Tibial artery (tissue), 4 donors: ENCODE measurements around the gene NDUFS3.

Source experiments
- DNase-seq, 2 donors: peaks; one replicate each; pipeline ENCODE4 v3.0.0-alpha.2; 2019
- H3K27ac ChIP-seq, 2 donors: fragments of 200-600 bp; sonication (generic) in 1 of 2; 1 replicate in 1 of 2; 2 replicates in 1 of 2; pipeline ENCODE4 v1.5.1; 2018 to 2019; ENCODE audit warnings: mild to moderate bottlenecking in 1 of 2
- H3K27me3 ChIP-seq, 2 donors: fragments of 200-600 bp; sonication (generic) in 1 of 2; one replicate each; pipeline versions ENCODE4 v1.5.1 to v1.6.0; 2016 to 2019
- H3K36me3 ChIP-seq, 3 donors: fragments of 200-600 bp; sonication (generic) in 2 of 3; one replicate each; pipeline ENCODE4 v1.5.1; 2016 to 2019; ENCODE audit warnings: mild to moderate bottlenecking in 2 of 3
- H3K4me1 ChIP-seq, 4 donors: fragments of 200-600 bp; sonication (generic) in 2 of 4; 1 replicate in 3 of 4; 2 replicates in 1 of 4; pipeline ENCODE4 v1.5.1; 2016 to 2019
- H3K4me3 ChIP-seq, 2 donors: fragments of 200-600 bp; sonication (generic) in 1 of 2; 1 replicate in 1 of 2; 2 replicates in 1 of 2; pipeline ENCODE4 v1.5.1; 2018 to 2019; ENCODE audit warnings: mild to moderate bottlenecking in 2 of 2
- H3K9me3 ChIP-seq, 3 donors: fragments of 200-600 bp; sonication (generic) in 1 of 3; one replicate each; pipeline ENCODE4 v1.5.1; 2016 to 2019
- intact Hi-C: fragments of 100-400 bp; cut with DNase I; formaldehyde crosslinking; loops from one replicate; pipeline ENCODE4 v1.15.0; 2023; ENCODE audit warnings: low total_unique reads
- TF ChIP-seq, protein P1 (sequence below), 2 experiments: fragments of 200-600 bp in 1 of 2; fragments of 450-650 bp in 1 of 2; IDR thresholded peaks; one replicate each; pipeline ENCODE4 v1.5.1; 2017 to 2019; ENCODE audit warnings: antibody characterized with exemption in 2 of 2, mild to moderate bottlenecking in 1 of 2, moderate library complexity in 1 of 2

NDUFS3 gene

DNA sequence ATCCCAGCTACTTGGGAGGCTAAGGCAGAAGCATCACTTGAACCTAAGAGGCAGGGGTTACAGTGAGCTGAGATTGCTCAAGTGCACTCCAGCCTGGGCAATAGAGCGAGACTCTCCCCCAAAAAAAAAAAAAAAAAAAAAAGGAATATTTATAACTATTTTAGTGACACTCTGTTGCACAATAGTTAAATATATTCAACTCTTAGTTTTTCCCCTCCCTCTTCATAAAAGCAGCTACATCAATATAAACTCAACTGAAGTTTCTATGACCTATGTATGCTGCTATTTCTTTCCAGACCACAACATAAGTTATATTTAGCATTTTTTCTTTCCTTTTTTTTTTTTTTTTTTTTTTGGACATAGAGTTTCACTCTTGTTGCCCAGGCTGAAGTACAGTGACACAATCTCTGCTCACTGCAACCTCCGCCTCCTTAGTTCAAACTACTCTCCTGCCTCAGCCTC, 45.2 kb upstream of the NDUFS3 start:
- no peak for DNase-seq
- no peak overlapping the region for H3K4me3 ChIP-seq
- H3K27ac ChIP-seq: peak overlapping the region; percentile 42 to 49
- H3K9me3 ChIP-seq: no peaks in the 10 kb centered on the region
- peaks cover 11 to 89% (median 40%) of the 10 kb centered on the region in 4 donors for H3K4me1 ChIP-seq
- H3K36me3 ChIP-seq: peaks cover 0 to 4% (median 0%) of the 10 kb centered on the region in 3 donors
- TF ChIP-seq, protein P1, sequence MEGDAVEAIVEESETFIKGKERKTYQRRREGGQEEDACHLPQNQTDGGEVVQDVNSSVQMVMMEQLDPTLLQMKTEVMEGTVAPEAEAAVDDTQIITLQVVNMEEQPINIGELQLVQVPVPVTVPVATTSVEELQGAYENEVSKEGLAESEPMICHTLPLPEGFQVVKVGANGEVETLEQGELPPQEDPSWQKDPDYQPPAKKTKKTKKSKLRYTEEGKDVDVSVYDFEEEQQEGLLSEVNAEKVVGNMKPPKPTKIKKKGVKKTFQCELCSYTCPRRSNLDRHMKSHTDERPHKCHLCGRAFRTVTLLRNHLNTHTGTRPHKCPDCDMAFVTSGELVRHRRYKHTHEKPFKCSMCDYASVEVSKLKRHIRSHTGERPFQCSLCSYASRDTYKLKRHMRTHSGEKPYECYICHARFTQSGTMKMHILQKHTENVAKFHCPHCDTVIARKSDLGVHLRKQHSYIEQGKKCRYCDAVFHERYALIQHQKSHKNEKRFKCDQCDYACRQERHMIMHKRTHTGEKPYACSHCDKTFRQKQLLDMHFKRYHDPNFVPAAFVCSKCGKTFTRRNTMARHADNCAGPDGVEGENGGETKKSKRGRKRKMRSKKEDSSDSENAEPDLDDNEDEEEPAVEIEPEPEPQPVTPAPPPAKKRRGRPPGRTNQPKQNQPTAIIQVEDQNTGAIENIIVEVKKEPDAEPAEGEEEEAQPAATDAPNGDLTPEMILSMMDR (IDR thresholded peaks at IDR 0.05): no peak
- no peaks in the 10 kb centered on the region for H3K27me3 ChIP-seq
- intact Hi-C loops: no loop called here

DNA sequence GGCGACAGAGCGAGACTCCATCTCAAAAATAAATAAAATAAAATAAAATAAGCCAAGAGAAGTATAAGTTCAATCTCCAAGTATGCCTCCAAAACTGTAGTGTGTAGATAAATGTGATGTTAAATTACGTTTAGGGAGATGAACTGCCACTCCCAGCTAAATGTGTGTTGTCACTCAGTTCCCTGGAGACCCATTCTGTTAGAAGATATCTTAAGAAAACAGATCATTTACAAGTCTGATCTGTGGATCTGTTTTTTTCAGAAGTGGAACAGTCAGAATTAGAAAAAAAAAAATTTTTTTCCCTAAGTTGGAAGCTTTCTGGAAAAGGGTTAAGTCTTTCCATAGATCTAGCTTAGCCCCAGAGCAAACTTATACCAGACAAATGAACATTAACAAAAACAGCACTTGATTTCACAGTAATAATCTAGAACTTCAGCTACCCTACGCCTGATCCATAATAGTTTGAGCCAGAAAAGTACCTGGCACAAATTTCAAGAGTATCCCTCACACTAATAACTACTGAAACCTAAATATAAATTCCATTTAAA, 44.1 kb upstream of the NDUFS3 start:
- intact Hi-C loops: no loop called here
- TF ChIP-seq, protein P1 (IDR thresholded peaks at IDR 0.05): no peak
- no peak for DNase-seq
- Histone ChIP-seq H3K27me3 (no peaks in the 10 kb centered on the region), H3K27ac (peak overlapping the region; percentile 42 to 49), H3K36me3 (peaks cover 0 to 4% (median 0%) of the 10 kb centered on the region in 3 donors), H3K4me1 (peaks cover 11 to 99% (median 44%) of the 10 kb centered on the region in 4 donors), H3K4me3 (no peak overlapping the region), H3K9me3 (no peaks in the 10 kb centered on the region)

DNA sequence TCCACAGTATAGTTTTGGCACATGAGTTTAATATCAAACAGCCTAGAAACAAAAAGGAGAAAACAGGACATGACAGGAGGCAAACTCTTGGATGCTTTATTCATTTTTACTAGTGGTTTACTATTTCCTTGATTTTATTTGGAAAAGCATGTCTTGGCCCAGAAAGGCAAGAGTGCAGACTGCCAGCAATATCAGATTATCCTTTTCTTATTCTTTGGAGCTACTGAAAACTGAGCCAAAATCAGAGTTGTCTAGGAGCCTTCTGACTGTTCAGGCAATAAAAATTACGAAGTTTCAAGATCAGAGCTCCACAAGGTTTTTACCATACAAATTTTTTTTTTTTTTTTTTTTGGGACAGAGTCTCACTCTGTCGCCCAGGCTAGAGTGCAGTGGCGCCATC, 42.0 kb upstream of the NDUFS3 start:
- H3K4me1 ChIP-seq: peaks cover 4 to 97% (median 52%) of the 10 kb centered on the region in 4 donors
- H3K9me3 ChIP-seq: no peaks in the 10 kb centered on the region
- no peak overlapping the region for H3K4me3 ChIP-seq
- intact Hi-C loops: no loop called here
- H3K27me3 ChIP-seq: no peaks in the 10 kb centered on the region
- DNase-seq: no peak
- H3K36me3 ChIP-seq: peaks cover 0 to 4% (median 0%) of the 10 kb centered on the region in 3 donors
- H3K27ac ChIP-seq: peak overlapping the region in 1 of 2 donors; percentile 11
- TF ChIP-seq, protein P1 (IDR thresholded peaks at IDR 0.05): no peak

DNA sequence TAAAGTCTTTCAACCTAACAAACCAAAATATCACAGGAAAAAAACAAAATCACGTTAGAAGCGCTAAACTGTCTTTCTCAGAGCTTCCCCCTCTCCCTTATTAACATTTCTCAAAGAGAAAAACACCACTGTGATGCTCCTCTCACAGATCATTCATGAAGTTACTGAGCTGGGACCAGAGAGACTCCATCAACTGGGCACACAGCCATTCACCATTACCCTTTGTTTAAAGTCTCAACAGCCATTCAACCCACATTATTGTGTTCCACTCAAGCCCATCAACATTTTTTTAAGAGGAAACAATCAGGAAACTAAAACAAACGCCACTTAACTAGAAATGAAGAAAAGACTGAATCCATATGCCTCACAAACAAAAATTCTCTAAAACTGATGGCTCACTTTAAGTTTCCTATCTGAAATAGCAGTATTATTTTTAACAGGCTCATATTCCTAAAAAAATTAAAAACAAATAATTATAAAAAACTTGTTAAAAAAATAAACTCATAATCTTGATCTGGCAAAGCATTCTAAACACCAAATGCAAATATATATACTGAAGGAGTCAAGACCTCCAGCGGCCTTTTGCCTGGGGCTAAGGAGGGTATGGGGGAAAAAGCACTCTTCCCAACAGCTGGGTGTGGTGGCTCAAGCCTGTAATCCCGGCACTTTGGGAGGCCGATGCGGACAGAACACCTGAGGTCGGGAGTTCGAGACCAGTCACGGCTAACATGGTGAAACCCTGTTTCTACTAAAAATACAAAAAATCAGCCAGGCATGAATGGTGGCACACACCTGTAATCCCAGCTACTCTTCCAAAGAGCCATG, 39.9 kb upstream of the NDUFS3 start:
- Histone ChIP-seq H3K36me3 (peaks cover 0 to 4% (median 0%) of the 10 kb centered on the region in 3 donors), H3K9me3 (no peaks in the 10 kb centered on the region), H3K27ac (no peak overlapping the region), H3K4me1 (peaks cover 0 to 97% (median 46%) of the 10 kb centered on the region in 4 donors), H3K4me3 (no peak overlapping the region), H3K27me3 (no peaks in the 10 kb centered on the region)
- TF ChIP-seq, protein P1 (IDR thresholded peaks at IDR 0.05): no peak
- DNase-seq: no peak
- intact Hi-C loops: no loop called here

DNA sequence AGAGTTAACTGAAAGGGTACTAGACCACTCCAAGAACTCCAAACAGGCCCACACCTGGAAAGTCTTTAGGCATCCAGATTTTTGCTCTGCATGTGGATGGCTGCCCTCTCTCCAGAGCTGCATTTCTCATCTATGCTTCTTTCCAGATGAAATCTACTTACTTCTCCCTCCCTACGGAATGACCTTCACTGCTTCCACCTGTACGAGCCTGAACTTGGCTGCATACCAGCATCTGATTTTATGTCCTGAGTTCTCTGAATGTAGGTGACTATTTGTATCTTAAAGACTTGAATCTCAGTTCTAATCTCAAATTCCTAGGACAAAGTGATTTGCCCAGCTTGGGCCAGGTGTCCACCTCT, 39.2 kb upstream of the NDUFS3 start:
- TF ChIP-seq, protein P1 (IDR thresholded peaks at IDR 0.05): no peak
- H3K27ac ChIP-seq: no peak overlapping the region
- intact Hi-C loops: no loop called here
- H3K4me1 ChIP-seq: peaks cover 0 to 97% (median 39%) of the 10 kb centered on the region in 4 donors
- H3K27me3 ChIP-seq: no peaks in the 10 kb centered on the region
- no peak for DNase-seq
- no peaks in the 10 kb centered on the region for H3K9me3 ChIP-seq
- H3K4me3 ChIP-seq: no peak overlapping the region
- peaks cover 0 to 4% (median 0%) of the 10 kb centered on the region in 3 donors for H3K36me3 ChIP-seq
